HEK293T (cell line): ENCODE measurements around the gene NDN.

Experiments
- ARNT ChIP-seq: fragments of 450-650 bp; IDR thresholded peaks from 2 replicates; pipeline ENCODE4 v1.6.1; 2017; ENCODE audit warnings: mild to moderate bottlenecking
- CTBP1 ChIP-seq: fragments of 450-650 bp; IDR thresholded peaks from 2 replicates; pipeline ENCODE4 v1.6.1; 2016; ENCODE audit warnings: borderline replicate concordance

DNA sequence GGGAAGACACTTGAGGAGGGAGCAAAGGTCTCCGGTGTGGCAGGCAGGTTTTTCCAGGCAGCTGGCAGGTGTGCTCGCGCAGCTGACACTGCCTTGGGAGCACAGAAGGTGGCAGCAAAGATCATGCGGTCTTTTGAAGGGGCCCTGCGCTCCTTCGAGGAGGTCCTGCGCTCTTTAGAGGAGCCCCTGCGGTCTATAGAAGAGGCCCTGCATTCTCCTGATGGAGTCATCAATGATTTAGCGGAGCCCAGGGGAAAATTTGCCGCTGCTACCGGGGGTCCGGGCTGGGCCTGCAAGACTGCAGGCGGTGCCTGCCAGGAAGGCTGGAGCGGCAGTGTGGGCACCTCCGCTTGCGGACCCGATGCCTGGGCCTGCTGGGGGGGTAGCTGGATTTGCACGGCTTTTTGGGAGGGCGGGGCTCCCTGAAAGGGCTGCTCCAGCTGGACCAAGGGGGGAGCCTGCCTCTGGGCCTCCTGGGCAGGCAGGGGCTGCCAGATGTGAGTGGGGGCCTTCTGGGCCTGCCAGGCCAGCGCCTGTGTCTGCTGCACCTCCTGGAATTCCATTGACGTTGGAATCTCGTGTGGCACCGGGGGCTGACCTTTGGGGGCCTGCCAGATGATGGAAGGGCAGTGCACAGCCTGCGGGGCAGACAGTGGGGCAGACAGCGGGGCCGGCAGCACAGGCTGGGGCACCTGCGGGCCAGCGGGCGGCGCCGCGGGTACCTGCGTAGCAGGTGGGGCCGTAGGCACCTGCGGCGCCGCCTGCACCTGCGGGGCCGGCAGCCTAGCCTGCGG, 41.5 kb downstream of the NDN start:
- no peak for TF ChIP-seq CTBP1
- TF ChIP-seq ARNT = no peak
